Glomerular endothelial cell (primary cell): ENCODE results near the gene ZBTB24. TPM values are rescaled to one million over a fixed set of nuclear protein-coding genes. Genes with fewer than 3 reads are reported as not detected.

Source experiments
- DNase-seq: peaks from one replicate; pipeline ENCODE4 v3.0.0-alpha.2; 2011; ENCODE audit warnings: low read depth, low spot score; ENCODE audit errors: extremely low read depth
- total RNA-seq: library from RNA; depleted of rRNA; stranded (reverse); fragments of >200 nt; gene quantifications from 2 replicates; pipeline ENCODE4 v1.2.3, GENCODE V29; 2015

ZBTB24 gene
- total RNA-seq, 1 donor from 2014 or later = 5.5 TPM

DNA sequence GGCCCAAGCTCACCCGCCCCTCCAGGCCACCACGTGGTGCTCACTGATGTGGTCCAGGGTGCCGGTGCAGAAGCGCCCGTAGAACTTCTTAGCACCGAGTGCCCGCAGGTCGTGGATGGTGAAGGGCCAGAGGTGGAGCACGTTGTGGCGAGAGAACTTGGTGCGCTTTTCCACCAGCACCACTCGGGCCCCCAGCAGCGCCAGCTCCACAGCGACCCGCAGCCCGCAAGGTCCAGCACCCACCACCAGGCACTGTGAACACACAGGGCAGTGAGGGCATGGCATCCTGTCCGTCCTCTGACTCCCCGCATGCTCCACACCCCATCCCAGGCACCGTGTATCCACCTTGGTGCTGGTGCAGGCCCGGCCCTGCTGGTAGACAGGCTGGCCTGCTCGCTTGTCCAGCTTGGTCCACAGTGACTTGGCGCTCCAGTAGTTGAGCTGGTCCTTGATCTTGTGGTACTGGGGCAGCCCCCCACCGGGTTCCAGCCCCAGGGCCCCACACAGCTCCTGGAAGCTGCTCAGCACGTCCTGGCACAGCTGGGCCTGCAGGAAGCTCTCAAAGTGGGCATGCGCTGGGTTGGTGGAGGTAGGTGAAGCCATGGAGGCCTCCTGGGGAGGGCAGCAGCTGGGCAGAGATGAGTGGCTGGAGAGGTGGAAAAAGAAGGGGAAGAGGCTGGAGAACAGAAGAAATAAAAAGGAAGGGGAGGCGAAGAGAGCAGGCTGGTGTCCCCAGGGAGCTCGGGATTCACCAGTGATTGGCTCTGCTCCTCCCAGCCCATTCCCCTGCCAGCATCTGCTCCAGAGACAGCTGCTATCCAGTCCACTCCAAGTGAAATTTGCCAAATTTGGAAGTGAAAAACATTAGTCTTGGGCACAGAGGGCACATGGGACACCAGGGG lies 29.2 kb downstream of the ZBTB24 start:
- DNase-seq = no peak

DNA sequence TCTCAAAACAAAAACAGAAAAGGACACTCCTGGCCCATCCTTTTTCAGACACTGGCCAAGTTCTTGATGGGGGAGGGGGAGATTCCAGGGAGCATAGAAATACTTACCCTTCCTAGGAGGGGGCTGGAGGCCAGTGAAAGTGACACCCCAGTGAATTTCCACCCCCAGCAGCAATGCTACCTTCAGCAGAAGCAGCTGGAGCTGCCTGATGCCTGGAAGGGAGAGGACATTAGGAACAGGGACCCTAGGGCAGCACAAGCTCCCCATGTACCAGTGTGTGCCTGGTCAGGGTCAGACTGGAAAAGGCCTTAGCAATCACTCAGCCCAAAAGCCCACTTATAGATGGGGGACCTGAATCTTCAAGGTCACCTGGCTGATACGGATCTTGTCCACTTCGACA lies 29.9 kb downstream of the ZBTB24 start:
- DNase-seq = no peak

DNA sequence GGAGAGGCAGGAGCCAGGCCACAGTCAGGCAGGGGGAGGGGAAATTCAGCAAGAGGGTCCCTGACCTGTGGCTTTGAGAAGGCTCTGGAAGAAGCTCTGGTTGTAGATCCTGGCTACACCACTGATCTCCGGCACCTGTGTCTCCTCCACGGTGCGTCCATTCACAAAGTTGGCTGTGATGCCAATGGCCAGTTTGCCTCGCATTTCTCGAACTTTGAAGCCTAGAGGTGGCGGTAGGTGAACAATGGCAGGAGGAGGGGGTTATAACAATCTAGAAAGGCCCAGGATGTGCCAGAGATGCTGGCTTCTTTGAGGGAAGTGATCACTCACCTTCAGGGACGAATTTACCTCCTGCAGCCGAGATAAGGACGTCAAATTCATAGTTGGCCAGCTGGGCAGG lies 30.8 kb downstream of the ZBTB24 start:
- DNase-seq = no peak

DNA sequence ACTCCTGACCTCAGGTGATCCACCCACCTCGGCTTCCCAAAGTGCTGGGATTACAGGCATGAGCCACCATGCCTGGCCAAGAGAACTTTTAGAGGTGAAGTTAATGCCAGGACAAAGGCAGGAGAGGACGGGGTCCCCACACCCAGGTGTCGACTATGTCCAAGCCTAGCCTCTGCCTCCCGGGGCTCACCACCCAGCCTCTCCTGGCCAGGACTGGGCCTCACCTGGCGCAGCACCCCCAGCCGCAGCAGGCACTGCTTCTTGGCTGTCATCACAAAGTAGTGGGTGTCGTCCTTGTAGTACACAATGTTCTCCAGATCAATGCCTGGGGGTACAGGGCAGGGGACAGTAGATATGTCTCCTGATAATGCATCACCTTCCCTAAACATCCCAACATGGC lies 31.6 kb downstream of the ZBTB24 start:
- no peak for DNase-seq

DNA sequence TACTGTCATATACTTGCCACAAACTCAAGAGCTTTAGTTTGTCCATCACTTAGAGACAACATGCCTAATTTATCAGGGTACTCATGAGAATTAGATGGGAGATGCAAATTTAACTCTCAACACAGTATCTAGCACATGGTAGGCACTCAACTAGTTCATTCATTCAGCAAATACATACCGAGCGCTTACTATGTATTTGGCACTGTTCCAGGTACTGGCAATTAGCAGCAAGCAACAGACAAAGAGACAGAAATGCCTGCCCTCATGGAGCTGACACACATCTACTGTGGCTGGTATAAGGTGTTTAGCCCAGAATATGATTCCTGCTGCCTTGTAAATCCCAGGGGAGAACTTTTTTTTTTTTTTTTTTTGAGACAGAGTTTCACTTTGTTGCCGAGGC lies 32.2 kb downstream of the ZBTB24 start:
- DNase-seq = no peak

DNA sequence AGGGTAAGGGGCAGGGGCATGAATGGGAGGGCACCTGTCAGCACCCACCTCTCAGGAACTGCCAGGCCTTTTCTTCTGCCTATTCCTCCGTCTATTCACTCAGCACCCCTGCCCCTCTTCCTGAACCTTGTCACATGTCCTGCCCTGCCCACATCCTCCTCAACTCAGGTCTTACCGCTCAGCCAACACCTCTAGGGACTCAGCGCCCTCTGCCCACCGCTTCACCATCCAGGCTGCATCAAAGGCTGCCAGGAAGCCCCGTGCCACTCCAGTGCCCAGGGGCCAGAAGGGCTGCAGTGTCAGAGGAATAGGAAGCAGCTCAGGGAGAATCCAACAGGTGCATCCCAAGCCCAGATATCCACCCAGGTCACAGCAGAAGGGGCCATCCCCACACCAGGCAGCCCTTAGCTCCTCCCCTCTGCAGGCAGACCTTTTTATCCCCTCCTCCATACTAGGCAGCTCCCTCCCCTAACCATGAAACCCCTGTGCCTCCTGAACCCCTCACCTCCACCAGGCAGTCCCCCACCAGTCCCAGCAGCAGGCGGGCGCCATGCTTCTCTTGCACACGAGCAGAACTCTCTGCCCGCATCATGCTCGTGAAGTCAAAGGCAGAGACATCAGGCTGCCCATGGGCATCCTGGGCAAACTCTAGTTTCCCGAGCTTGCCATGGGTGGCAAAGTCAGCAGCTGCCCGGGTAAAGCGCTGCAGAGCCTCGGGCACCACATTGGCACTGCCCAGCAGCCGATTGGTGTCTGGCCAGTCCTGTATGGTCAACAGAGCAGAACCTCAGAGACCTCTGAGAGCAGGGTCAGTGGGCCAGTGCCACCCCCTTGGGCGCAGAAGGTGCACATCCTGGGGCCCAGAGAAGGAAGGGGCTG lies 33.0 kb downstream of the ZBTB24 start:
- no peak for DNase-seq

DNA sequence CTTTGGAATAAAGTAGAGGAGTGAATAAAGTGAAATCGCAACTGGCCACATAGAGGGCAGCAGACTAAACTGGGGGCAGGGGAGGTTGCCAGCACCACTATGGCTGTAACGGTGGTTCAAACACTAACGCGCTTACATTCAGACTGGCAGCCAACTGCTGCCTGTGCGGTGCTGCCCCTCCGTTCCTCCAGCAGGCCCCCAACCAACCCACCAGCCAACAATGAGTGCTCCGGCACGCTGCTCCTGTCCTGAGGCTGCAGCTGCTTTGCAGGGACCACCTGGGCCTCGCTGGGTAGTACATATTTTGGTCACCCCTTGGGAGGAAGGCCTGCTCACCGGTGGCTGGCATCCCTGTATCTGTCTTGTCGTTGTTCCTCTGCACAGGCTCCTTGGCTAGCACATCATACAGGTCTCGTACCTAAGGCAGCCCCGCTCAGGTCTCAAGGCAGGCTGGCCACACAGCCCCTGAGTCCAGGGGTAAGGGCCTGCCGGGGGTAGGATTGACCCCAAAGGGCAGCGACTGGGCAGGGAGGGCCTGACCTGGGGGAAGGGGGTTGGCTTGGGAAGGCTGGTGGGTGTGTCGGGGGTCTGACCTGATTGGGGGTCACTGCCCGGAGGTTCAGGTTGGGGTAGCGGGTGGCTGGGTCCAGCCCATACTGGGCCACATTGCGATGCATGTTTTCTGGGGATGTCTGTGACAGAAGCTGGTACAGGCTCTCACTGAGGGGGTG lies 33.8 kb downstream of the ZBTB24 start:
- no peak for DNase-seq

DNA sequence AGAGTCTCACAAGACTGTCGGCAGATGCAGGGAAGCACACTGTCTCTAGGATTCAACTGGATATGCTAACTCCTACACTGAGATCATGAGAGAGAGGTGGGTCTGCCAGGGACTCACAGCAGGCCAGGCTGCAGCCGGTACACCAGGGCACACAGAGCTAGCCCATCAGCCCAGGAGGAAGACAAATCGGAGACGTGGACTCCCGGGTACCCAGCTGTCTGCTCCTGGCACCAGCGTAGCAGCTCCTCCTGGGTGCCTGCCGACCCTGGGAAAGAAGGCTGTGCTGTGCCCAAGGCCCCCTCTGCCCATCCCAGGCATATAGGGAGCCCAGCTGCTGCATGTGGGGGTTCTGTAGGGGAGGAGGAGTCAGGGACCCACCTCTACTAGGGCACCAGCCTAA lies 34.4 kb downstream of the ZBTB24 start:
- DNase-seq = no peak

DNA sequence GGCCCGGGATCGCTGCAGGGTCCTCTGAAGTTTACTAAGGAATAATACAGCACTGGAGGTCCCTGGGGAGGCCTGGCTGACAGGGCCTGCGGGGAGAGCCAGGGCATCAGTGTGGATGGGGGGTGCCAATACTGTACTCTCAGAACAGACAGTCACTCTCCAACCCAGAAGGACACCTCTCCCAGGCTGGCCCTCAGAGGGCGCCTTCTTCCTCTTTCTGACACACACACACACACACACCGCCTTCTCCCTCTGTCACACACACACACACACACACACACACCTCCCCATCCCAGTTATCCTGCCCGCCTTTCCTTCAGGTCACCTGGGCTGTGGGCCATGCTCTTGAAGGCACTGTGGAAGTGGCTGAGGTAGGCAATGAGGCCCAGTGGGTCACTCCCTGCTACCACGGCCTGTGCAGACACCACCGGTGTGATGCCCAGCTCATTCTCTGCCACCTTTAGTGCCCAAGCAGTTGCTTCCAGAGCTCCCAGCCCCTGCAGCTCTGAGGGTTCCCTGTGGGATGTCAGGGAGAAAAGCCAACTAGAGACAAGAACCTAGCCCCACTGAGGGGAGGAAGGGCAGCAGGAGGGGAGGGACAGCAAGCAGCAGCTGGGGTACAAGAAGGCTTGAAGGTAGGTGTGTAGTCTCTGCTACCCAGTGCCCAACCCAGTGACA lies 35.0 kb downstream of the ZBTB24 start:
- no peak for DNase-seq

DNA sequence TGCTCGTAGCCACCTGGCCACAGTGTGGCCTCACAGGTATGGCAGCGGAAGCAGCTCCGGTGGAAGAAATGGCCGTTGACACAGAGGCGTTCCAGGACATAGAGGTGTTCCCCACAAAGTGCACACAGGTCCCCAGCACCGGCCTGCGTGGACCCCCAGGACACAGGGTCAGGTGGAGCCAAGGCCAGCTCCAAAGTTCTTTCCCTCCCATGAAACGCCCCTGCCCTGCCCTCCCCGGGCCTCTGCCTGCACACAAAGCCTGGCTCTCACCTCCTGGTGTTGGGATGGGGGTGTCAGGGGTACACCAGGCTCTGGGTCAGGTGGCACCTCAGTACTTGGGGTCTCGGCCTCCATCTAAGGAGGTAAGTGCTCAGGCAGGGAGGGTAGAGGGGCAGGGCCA lies 35.9 kb downstream of the ZBTB24 start:
- DNase-seq = no peak

DNA sequence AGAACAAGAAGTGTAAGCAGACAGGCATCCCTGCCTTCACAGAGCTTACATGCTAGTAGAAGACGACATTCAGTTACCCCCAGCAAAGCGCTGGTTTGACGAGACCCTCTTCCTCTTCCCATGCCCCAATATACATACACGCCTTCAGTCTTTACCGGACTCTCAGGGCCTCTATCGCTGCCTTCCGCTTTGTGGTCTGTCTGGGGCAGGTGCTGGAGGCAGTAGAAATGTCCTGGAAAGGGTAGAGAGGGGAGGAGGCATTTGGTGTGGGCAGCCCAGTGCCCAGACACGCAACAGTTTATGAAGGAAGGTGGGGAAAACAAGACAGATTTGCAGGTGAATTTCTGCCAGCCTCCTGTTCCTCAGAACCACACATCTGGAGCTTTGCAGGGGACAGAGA lies 36.5 kb downstream of the ZBTB24 start:
- DNase-seq = no peak

DNA sequence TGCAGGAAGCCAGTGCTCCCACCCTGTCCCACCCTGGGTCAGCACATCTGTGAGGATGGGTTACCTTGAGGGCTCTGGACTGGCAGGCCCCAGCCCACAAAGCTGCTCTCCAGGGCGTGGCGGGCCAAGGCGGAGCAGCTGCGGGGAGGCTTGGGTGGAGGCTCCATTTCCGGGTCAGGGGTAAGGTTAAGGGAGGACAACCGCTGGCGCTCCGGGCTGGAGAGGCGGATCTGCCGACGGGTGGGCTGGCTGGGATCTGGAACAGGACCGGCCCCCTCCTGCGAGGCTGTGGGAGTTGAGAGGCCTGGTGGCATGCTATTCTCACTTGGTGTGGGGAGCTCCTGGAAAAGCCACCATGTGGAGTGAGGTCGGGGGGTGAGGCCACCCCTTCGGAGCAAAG lies 36.9 kb downstream of the ZBTB24 start:
- no peak for DNase-seq

DNA sequence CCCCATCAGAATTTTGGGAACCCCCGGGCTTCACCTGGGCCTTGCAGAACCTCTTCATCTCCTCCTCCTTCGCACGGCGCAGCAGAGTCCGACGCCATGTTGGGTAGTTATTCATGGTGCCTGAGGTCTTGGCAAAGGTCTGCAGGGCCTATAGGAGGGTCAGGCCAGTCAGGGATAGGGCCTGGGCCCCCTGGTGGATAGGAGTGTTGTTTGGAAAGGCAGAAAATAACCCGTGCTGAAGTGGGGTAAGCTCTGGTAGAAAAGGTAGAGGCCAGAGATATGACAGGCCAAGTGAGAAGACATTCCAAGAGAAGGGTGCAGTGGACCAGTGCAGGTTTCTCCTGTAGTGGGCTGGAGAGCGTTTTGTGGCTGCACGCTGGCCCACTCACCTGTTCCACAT lies 37.6 kb downstream of the ZBTB24 start:
- DNase-seq = no peak

DNA sequence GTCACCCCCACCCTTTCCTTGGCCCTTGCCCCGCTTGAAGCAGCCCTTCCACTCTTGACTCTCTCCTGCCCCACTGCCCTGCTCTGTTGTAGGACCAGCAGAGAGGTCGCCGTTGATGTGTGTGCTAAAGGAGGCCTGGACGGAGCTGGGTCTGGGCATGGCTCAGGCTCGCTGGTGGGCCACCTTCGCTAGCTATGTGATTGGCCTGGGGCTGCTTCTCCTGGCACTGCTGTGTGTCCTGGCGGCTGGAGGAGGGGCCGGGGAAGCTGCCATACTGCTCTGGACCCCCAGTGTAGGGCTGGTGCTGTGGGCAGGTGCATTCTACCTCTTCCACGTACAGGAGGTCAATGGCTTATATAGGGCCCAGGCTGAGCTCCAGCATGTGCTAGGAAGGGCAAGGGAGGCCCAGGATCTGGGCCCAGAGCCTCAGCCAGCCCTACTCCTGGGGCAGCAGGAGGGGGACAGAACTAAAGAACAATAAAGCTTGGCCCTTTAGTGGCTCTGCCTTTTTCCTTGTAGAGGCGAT lies 39.5 kb downstream of the ZBTB24 start:
- DNase-seq = no peak

DNA sequence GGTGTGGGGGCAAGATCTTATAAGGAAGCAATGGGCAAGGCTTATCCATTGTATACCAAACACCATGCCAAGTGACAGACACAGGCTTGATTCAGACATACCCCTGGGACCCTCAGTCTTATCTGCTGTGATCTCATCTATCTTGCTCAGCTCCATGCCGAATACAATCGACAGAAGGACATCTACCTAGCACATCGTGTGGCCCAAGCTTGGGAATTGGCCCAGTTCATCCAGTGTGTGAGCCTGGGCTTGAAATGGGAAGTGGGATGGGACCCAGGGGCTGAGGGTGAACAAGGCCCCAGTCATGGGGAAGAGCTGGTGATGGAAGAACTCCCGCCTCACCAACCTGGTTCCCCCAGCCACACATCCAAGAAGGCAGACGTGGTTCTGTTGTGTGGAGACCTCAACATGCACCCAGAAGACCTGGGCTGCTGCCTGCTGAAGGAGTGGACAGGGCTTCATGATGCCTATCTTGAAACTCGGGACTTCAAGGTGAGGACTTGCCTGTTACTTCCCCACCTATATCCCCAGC lies 40.6 kb downstream of the ZBTB24 start:
- DNase-seq = no peak

DNA sequence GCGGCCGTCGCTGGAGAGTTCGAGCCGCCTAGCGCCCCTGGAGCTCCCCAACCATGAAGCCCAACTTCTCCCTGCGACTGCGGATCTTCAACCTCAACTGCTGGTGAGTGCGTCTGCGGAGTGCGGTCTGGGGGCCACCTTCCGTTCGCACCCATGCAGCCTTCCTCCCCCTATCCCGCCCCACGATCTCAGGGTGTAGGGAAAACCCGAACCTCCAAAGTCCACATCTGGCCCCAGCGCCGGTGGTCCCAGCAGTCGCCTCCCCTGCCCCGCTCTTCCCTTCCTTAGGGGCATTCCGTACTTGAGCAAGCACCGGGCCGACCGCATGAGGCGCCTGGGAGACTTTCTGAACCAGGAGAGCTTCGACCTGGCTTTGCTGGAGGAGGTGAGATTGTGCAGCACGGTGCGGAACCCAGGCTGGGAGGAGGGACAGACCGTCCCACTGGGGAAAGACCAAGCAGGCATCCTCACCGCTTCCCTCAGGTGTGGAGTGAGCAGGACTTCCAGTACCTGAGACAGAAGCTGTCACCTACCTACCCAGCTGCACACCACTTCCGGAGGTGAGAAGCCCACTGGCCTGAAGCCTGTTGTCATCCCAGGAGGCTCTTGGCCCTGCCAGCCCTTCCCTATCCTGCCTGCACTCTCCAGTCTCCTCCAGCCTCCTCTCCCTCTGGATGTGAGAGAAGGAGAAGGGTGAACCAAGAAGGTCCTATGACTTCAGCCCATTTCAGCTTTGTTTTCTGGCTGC lies 41.8 kb downstream of the ZBTB24 start:
- DNase-seq = no peak

DNA sequence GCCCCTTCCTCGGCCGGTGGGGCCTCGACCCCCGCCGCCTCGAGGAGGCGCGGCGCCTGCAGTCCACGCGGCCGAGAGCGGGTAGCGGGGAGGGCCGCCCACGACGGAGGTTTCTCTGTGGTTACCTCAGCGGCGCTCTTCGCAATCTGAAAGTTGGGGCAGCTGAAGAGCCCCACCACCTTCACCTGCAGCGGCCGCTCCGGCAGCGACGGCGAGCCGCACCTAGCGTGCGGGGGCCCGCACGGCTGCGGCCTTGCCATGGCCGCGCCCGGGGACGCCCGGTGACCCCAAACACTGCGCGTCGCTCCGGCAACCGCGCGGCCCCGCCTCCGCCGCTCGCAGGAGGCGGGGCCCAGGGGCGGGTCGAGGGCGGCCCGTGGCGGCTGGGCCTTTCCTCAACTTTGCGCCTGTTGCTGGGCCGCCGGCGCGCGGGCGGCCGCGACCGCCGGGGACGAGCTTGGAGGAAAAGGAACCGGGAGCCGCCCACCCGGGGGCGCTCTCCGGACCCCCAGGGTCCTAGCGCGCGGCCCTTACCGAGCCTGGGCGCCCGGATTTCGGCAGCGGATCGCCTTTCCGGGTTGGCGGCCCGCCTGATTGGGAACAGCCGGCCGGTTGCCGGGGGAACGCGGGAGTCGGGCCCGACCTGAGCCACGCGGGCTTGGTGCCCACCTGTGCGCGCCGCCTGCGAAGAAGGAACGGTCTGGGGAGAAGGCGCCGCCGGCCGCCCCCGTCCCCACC lies 42.5 kb downstream of the ZBTB24 start, which contains the start of the genes PPIL6 and SMPD2:
Gene PPIL6, minus strand, starts transcription at position 298 of the 738 bp plus-strand sequence. Its CDS starts 38 bp downstream, at position 260.
Gene SMPD2, plus strand, starts transcription at position 394 of the 738 bp plus-strand sequence. CDS start 398 bp downstream, outside the sequence.
- no peak for DNase-seq

DNA sequence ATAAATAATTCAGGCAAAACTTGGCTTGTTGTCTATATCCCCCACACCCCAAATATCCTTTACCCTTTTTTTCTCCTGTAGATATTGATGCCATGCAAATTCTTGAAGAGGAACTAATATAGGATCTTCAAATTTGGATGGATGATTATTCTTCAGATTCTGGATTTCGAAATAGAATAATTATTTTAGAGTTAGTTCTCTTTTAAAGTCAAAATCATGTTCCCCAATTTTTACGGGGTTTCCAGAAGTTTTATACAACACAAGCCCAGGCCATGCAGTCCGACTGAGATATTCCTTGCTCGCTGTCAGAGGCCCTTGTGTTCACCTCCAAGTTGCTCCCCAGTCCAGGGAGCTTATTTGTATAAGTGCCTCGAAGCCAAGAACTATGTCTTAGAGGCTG lies 47.0 kb downstream of the ZBTB24 start:
- no peak for DNase-seq
